IPS-NIHi7 (cell line): ENCODE results near the gene RAD54L.
"Not testable (repeated sequence)": the region's sequence is repeated elsewhere in the genome, so short reads cannot be mapped to it uniquely, and the experiment has no call there.

Experiments
- DNase-seq: peaks from one replicate; pipeline ENCODE4 v3.0.0; 2012; ENCODE audit warnings: mixed read lengths; ENCODE audit errors: extremely low spot score

RAD54L gene

GRCh38 chr1:46319960-46320914, 72.7 kb downstream of the RAD54L start:
- DNase-seq = not testable (repeated sequence)

GRCh38 chr1:46322191-46322590, 74.6 kb downstream of the RAD54L start:
- DNase-seq = not testable (repeated sequence)

- DNase-seq = not testable (repeated sequence)
These were observed 77.9 kb downstream of the RAD54L start for GRCh38 chr1:46325285-46326076.
